ENCODE results near the gene TMEM263. TPM values are rescaled to one million over a fixed set of nuclear protein-coding genes. Genes with fewer than 3 reads are reported as not detected.

The TMEM263 gene
- total RNA-seq, 2 experiments from 2014 or later = 34.1 to 60.0 TPM

DNA sequence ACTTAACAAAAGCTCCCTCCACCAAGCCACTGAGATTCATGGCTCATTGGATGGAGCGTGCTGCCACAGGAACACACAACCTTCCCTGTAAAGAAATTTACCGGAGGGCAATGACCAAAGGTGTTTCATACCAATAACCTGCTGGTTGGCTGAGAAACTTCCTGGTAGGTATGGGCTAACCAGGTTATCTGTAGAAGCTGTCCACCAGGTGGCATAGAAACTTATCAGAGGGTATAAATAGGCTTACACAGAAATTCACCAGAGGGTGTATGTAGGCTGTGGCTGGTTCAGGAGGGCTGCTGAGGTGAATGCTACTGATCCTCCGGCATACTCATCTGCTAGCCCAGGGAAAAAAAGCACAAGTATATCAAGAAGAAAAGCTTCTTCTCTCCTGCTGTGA, 58.3 kb downstream of the TMEM263 start:
- no peaks in the 10 kb centered on the region for H3K4me1 ChIP-seq (ENCODE audit: insufficient read depth, low read length, poor library complexity, severe bottlenecking)
- TF ChIP-seq, protein P1, sequence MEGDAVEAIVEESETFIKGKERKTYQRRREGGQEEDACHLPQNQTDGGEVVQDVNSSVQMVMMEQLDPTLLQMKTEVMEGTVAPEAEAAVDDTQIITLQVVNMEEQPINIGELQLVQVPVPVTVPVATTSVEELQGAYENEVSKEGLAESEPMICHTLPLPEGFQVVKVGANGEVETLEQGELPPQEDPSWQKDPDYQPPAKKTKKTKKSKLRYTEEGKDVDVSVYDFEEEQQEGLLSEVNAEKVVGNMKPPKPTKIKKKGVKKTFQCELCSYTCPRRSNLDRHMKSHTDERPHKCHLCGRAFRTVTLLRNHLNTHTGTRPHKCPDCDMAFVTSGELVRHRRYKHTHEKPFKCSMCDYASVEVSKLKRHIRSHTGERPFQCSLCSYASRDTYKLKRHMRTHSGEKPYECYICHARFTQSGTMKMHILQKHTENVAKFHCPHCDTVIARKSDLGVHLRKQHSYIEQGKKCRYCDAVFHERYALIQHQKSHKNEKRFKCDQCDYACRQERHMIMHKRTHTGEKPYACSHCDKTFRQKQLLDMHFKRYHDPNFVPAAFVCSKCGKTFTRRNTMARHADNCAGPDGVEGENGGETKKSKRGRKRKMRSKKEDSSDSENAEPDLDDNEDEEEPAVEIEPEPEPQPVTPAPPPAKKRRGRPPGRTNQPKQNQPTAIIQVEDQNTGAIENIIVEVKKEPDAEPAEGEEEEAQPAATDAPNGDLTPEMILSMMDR (conservative IDR thresholded peaks at IDR 0.05; ENCODE audit: low read length) = 0 out of 2 replicates have a peak, but pooled peaks have one; percentile 31
- TF ChIP-seq EZH2phosphoT487 (IDR thresholded peaks at IDR 0.05; ENCODE audit: borderline replicate concordance, low read depth, low read length) = no peak
- DNase-seq (ENCODE audit: low spot score) = peak; percentile 18
- H3K36me3 ChIP-seq (ENCODE audit: insufficient read depth, low read length) = no peaks in the 10 kb centered on the region
- H3K9me2 ChIP-seq (ENCODE audit: insufficient read depth, low read length) = no peaks in the 10 kb centered on the region
- H4K20me1 ChIP-seq (ENCODE audit: insufficient read depth, low read length) = no peaks in the 10 kb centered on the region
- H3K9me3 ChIP-seq (ENCODE audit: low read length) = no peaks in the 10 kb centered on the region
- no peaks in the 10 kb centered on the region for H3K79me2 ChIP-seq (ENCODE audit: insufficient read depth, low read depth, low read length)
- no TSS peak for BruUV-seq (replicated peaks)
- H2AFZ ChIP-seq (ENCODE audit: low read length) = no peak overlapping the region
- intact Hi-C loops (cut with micrococcal nuclease; ENCODE audit: unreplicated experiment) = no loop called here
- POLR2A ChIA-PET = interaction anchor here (0.7 to 0.9 kb wide), 2 partner anchors 9 to 83 kb away, joined by 3 to 4 read pairs; no protein-coding TSS in a partner anchor
- H3K4me3 ChIP-seq (ENCODE audit: low read depth, low read length, poor library complexity, severe bottlenecking) = no peak overlapping the region
- H3K4me2 ChIP-seq (ENCODE audit: low read length) = no peak overlapping the region
- H3K27ac ChIP-seq (ENCODE audit: low read depth, low read length, poor library complexity, severe bottlenecking) = no peak overlapping the region
- CTCF ChIA-PET (ENCODE audit: unreplicated experiment) = no interaction called here

DNA sequence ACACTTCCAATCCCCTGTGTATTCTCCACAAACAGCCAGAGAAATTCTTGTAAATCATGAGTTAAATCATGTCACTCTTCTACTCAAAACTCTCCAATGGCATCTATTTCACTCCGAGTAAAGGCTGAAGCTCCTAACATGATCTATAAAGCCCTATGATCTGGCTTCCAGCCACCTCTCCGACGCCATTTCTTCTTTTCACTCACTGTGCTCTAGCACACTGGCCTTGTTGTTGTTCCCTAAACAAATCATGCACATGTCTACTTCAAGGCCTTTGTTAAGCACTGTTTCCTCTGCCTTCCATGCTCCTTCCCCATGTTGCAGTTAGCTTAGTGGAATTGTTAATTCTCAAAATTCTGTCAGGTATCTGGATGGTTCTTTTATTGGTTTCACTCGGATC, 61.3 kb downstream of the TMEM263 start:
- Histone ChIP-seq H3K4me1 (ENCODE audit: insufficient read depth, low read length, poor library complexity, severe bottlenecking) (no peaks in the 10 kb centered on the region), H3K79me2 (ENCODE audit: insufficient read depth, low read depth, low read length) (no peaks in the 10 kb centered on the region), H3K27ac (ENCODE audit: low read depth, low read length, poor library complexity, severe bottlenecking) (no peak overlapping the region), H3K9me3 (ENCODE audit: low read length) (no peaks in the 10 kb centered on the region), H3K9me2 (ENCODE audit: insufficient read depth, low read length) (no peaks in the 10 kb centered on the region), H4K20me1 (ENCODE audit: insufficient read depth, low read length) (no peaks in the 10 kb centered on the region), H3K4me3 (ENCODE audit: low read depth, low read length, poor library complexity, severe bottlenecking) (no peak overlapping the region), H3K36me3 (ENCODE audit: insufficient read depth, low read length) (no peaks in the 10 kb centered on the region), H2AFZ (ENCODE audit: low read length) (no peak overlapping the region), H3K4me2 (ENCODE audit: low read length) (no peak overlapping the region)
- ChIA-PET CTCF (ENCODE audit: unreplicated experiment) (no interaction called here), POLR2A (no interaction called here)
- no peak for DNase-seq (ENCODE audit: low spot score)
- intact Hi-C loops (cut with micrococcal nuclease; ENCODE audit: unreplicated experiment) = no loop called here
- TF ChIP-seq, protein P1 (conservative IDR thresholded peaks at IDR 0.05; ENCODE audit: low read length) = no peak
- no peak for TF ChIP-seq EZH2phosphoT487 (IDR thresholded peaks at IDR 0.05; ENCODE audit: borderline replicate concordance, low read depth, low read length)
- BruUV-seq (replicated peaks) = no TSS peak

DNA sequence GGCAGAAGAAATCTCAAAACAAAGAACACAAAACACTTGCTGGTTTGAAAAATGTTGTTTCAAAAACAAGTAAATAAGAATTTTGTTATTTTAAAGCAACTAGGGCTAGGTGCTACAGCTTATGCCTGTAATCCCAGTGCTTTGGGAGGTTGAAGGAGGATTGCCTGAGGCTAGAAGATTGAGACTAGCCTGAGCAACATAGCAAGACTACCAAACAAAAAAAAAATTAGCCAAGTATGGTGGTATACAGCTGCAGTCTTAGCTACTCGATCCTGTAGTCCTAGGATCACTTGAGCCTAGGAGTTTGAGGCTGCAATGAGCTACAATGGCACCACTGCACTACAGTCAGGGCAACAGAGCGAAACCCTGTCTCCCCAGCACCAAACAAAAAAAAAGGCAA, 63.8 kb downstream of the TMEM263 start:
- intact Hi-C loops (cut with micrococcal nuclease; ENCODE audit: unreplicated experiment) = no loop called here
- Histone ChIP-seq H4K20me1 (ENCODE audit: insufficient read depth, low read length) (no peaks in the 10 kb centered on the region), H2AFZ (ENCODE audit: low read length) (no peak overlapping the region), H3K79me2 (ENCODE audit: insufficient read depth, low read depth, low read length) (no peaks in the 10 kb centered on the region), H3K9me2 (ENCODE audit: insufficient read depth, low read length) (no peaks in the 10 kb centered on the region), H3K9me3 (ENCODE audit: low read length) (no peaks in the 10 kb centered on the region), H3K27ac (ENCODE audit: low read depth, low read length, poor library complexity, severe bottlenecking) (no peak overlapping the region), H3K36me3 (ENCODE audit: insufficient read depth, low read length) (no peaks in the 10 kb centered on the region), H3K4me2 (ENCODE audit: low read length) (no peak overlapping the region), H3K4me3 (ENCODE audit: low read depth, low read length, poor library complexity, severe bottlenecking) (no peak overlapping the region), H3K4me1 (ENCODE audit: insufficient read depth, low read length, poor library complexity, severe bottlenecking) (no peaks in the 10 kb centered on the region)
- CTCF ChIA-PET (ENCODE audit: unreplicated experiment) = no interaction called here
- POLR2A ChIA-PET = interaction anchor here (0.7 kb wide), 1 partner anchor 65 kb away, joined by 3 read pairs; no protein-coding TSS in a partner anchor
- DNase-seq (ENCODE audit: low spot score) = no peak
- no TSS peak for BruUV-seq (replicated peaks)
- no peak for TF ChIP-seq EZH2phosphoT487 (IDR thresholded peaks at IDR 0.05; ENCODE audit: borderline replicate concordance, low read depth, low read length)
- TF ChIP-seq, protein P1 (conservative IDR thresholded peaks at IDR 0.05; ENCODE audit: low read length) = no peak

Other genes with a start within 250 kb of the TMEM263 start
- gene RIC8B, start 181.2 kb upstream of the TMEM263 start, total RNA-seq (2014; rRNA removed; shearing (Covaris generic)) = not detected in 2 replicates
- 9.6 TPM in 2 replicates for gene RIC8B, start 181.2 kb upstream of the TMEM263 start, total RNA-seq (2022)
- gene MTERF2, start 31.2 kb downstream of the TMEM263 start, total RNA-seq (2014; rRNA removed; shearing (Covaris generic)) = 8.8 and 14.8 TPM in 2 replicates
- gene MTERF2, start 31.2 kb downstream of the TMEM263 start, total RNA-seq (2022) = 10.4 and 11.2 TPM in 2 replicates
- gene CRY1, start 137.6 kb downstream of the TMEM263 start, total RNA-seq (2014; rRNA removed; shearing (Covaris generic)) = not detected in 2 replicates
- not detected in 2 replicates for gene CRY1, start 137.6 kb downstream of the TMEM263 start, total RNA-seq (2022)

Data from OCI-LY7 (cell line).